Retinal pigment epithelial cell (primary cell): ENCODE measurements around the gene ZBTB16.
"Not testable (repeated sequence)": the region's sequence is repeated elsewhere in the genome, so short reads cannot be mapped to it uniquely, and the experiment has no call there.

ENCODE experiments used
- DNase-seq: peaks from one replicate; pipeline ENCODE4 v3.0.0-alpha.2; 2010; ENCODE audit warnings: low read depth
- H3K4me3 ChIP-seq: 2 replicates; pipeline ENCODE4 v1.5.1; 2011; ENCODE audit warnings: mild to moderate bottlenecking, low read length, control low read depth, moderate library complexity
- TF ChIP-seq, protein P1 (sequence below): conservative IDR thresholded peaks from 2 replicates; pipeline ENCODE4 v1.5.1; 2011; ENCODE audit warnings: low read depth, low read length, control low read depth, inconsistent platforms

The ZBTB16 gene

DNA sequence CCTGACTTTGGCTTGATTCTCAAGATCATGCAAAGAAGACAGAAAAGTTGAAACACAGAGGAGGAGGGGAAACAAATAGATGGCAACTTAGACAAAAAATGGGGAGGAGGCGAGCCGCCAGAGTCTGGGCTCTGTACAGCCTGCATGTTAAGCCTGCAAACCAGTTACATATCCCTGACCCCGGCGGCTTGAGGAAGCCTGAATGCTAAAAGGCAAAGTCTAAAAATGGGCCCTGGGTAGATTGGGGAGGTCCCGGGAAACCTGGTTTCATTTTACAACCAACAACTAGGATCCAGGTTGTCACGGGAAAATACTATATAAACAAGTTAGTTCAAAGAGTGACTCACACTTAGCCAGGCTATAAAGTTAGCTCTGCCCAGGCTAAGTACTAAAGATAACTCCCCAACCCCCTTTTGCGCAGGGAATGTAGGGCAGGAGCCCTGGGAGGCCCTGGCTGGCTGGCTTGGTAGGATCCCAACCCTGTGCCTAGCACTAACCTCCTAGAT, 18.8 kb upstream of the ZBTB16 start:
- DNase-seq, result no peak
- no peak overlapping the region for H3K4me3 ChIP-seq
- TF ChIP-seq, protein P1, sequence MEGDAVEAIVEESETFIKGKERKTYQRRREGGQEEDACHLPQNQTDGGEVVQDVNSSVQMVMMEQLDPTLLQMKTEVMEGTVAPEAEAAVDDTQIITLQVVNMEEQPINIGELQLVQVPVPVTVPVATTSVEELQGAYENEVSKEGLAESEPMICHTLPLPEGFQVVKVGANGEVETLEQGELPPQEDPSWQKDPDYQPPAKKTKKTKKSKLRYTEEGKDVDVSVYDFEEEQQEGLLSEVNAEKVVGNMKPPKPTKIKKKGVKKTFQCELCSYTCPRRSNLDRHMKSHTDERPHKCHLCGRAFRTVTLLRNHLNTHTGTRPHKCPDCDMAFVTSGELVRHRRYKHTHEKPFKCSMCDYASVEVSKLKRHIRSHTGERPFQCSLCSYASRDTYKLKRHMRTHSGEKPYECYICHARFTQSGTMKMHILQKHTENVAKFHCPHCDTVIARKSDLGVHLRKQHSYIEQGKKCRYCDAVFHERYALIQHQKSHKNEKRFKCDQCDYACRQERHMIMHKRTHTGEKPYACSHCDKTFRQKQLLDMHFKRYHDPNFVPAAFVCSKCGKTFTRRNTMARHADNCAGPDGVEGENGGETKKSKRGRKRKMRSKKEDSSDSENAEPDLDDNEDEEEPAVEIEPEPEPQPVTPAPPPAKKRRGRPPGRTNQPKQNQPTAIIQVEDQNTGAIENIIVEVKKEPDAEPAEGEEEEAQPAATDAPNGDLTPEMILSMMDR, result no peak

- TF ChIP-seq, protein P1, result no peak
- no peak for DNase-seq
- no peak overlapping the region for H3K4me3 ChIP-seq
These were observed 17.3 kb upstream of the ZBTB16 start for GRCh38 chr11:114042234-114042633.

DNA sequence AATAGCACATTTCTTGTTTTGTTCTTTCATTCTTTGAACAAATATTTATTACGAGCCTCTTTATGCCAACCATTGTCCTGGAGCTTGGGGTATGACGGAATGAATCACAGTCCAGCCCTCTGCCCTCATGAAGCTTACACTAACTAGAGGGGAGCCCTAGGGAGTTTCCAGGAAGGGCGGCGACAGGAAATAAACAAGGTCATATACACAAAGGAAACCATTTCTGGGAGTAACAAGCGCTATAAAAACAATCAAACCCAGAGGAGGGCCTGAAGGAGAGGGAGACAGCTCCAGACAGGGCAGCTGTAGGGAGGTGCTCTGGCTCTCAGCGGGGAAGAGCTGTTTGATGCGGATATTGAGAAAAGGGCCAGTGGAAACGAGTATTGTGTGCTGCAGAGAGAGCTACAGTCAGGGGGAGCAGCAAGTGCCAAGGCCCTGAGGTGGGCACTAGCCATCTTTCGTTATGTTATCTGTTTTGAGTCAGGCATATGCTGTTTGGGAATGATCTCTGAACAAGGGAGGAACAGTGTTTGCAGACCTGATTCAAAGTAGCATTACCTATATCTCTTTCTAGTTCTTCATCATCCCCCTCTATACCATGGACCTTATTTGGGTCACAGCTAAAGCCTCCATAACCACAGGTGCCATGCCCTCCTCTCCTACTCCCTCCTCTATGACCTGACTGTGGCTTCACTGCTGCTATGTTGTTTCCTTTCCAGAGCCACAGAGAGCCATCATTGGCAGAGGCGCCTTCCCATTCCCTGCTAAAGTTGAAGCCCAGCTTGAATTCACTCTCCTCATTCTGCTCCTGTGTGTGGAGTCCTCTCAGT, 15.3 kb upstream of the ZBTB16 start:
- no peak overlapping the region for H3K4me3 ChIP-seq
- TF ChIP-seq, protein P1, result no peak
- no peak for DNase-seq

GRCh38 chr11:114047327-114047726, 12.2 kb upstream of the ZBTB16 start:
- TF ChIP-seq, protein P1, result no peak
- no peak for DNase-seq
- no peak overlapping the region for H3K4me3 ChIP-seq

DNA sequence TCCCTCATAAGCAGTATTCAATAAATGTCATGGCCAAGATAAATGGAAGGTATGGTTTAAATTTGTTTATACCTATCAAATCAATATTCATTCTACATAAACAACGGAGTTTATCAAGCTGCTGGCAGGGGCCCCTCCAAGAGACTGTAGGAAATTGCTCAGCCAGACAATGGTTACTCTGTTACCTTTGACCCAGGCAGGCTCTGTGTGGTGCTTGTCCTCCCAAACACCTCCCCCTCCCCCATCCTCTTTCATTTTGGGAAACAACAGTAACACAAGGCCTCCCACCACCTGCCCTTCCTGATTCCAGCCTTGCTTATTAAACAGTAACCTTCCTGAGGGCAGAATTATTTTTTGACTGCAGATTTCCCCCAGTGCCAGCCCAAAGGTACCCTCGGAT, 10.5 kb upstream of the ZBTB16 start:
- TF ChIP-seq, protein P1, result no peak
- no peak overlapping the region for H3K4me3 ChIP-seq
- no peak for DNase-seq

DNA sequence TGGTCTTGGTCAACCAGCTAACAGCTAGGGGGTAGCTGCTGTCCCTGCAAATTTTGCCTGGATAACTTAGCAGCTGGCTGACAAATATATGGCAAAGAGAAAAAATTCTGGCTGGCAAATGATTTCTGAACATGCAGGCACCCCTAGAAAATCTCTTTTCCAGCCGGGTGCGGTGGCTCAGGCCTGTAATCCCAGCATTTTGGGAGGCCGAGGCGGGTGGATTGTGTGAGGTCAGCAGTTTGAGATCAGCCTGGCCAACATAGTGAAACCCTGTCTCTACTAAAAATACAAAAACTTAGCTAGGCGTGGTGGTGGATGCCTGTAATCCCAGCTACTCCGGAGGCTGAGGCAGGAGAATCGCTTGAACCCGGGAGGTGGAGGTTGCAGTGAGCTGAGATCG, 9.7 kb upstream of the ZBTB16 start:
- H3K4me3 ChIP-seq, DNase-seq: not testable (repeated sequence)

DNA sequence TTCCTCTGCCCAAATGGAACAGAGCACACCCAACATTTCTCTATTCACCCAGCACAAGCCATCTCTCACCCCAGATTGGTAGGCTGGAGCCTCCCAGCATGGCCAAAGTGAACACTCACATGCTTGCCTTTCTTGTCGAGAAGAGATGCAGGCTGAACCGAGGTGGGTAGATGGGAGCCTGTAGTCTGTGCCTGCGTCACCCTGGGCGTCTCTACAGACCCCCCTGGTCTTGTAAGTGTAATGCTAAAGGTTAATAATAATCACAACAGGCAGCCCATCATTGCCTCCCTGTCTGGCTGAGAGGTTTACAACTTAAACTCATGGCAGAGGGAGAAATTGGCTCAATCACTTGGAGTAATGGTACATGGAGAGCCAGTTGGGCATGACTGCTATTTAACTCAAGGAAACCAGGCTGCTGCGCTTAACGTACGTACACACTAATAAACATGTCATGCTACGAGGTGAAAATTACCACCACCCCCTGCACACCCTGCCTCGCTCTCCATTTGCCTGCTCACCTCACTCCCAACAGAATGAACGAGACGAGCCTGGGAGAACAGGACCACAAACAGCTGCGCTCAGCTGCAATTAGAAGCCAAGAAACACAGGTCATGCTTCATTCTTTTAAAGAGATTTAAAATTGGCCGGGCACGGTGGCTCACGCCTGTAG, 9.1 kb upstream of the ZBTB16 start:
- H3K4me3 ChIP-seq, result no peak overlapping the region
- TF ChIP-seq, protein P1, result no peak
- no peak for DNase-seq
